NT2/D1 (cell line): ENCODE data around the gene SLC1A7.

Experiments
- SUZ12 ChIP-seq: IDR thresholded peaks from 2 replicates; pipeline ENCODE4 v1.6.1; 2011; ENCODE audit not compliant: insufficient read length, insufficient read depth; ENCODE audit errors: extremely low read depth
- YY1 ChIP-seq: IDR thresholded peaks from 2 replicates; pipeline ENCODE4 v1.6.1; 2011; ENCODE audit not compliant: insufficient read length, insufficient read depth
- ZNF274 ChIP-seq: IDR thresholded peaks from 2 replicates; pipeline ENCODE4 v1.6.1; 2011; ENCODE audit warnings: mild to moderate bottlenecking, low read depth, low read length

- TF ChIP-seq YY1: no peak
- TF ChIP-seq SUZ12: no peak
- TF ChIP-seq ZNF274: no peak
Observed at GRCh38 chr1:53077599-53077965, 64.9 kb downstream of the SLC1A7 start.
